ENCODE data around the gene PFKL. TPM values are rescaled to one million over a fixed set of nuclear protein-coding genes. Genes with fewer than 3 reads are reported as not detected.

Gene PFKL
- polyA plus RNA-seq, 3 donors = 50.2 to 134 (median 87.7) TPM

DNA sequence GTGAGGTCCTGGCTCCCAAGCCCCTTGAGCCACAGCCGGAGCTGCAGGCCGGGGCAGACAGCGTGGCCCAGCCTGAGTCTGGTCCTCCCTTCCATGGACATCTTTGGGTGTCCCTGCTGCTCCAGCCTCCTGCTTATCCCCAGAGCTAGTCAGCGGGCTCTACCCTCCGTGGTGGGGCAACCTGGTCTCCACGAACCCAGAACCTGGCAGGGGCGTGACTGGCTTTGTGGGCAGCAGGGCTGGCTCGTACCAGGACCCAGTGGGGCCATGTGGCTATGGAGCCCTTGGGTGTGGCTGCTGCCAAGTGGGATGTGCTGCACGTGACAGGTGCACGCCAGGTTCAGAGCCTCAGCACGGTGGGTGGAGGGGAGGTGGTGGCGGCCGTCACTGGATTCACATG lies 21.0 kb downstream of the PFKL start:
- 92 to 96% (median 94%) methylated on average over 13 of the region's 13 CpGs for WGBS, 3 donors

DNA sequence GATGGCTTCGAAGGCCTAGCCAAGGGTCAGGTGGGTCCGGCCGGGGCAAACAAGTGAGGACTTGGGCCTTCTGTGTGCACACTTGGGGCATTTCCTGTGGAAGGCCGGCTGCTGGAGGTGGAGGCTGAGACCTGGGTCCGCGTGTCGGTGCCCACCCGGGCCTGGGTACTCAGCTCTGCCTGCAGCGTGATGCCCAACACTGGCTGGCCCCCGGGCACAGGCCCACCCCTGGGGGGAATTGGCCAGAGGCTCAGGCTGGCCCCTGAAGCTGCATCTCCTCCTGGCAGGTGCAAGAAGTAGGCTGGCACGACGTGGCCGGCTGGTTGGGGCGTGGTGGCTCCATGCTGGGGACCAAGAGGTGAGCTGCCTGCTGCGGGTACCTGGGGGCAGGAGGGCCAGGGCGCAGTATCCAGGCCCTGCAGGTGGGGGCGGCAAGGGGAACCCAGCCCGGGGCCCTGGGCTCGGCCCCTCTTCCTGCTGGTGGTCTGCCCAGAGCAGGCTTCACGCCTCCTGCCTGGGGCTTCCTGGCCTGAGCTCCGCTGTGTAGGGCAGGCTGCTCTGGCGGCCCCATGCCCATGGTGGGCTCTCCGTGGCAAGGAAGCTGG lies 22.1 kb downstream of the PFKL start:
- WGBS, 3 donors = 92 to 94% (median 93%) methylated on average over 21 to 23 of the region's 23 CpGs
- no peak overlapping the region for H3K27ac ChIP-seq (ENCODE audit: low read depth, low read length)

More for the DNA sequence above, 21.0 kb downstream of the PFKL start:
- H3K27ac ChIP-seq (ENCODE audit: low read depth, low read length) = no peak overlapping the region

DNA sequence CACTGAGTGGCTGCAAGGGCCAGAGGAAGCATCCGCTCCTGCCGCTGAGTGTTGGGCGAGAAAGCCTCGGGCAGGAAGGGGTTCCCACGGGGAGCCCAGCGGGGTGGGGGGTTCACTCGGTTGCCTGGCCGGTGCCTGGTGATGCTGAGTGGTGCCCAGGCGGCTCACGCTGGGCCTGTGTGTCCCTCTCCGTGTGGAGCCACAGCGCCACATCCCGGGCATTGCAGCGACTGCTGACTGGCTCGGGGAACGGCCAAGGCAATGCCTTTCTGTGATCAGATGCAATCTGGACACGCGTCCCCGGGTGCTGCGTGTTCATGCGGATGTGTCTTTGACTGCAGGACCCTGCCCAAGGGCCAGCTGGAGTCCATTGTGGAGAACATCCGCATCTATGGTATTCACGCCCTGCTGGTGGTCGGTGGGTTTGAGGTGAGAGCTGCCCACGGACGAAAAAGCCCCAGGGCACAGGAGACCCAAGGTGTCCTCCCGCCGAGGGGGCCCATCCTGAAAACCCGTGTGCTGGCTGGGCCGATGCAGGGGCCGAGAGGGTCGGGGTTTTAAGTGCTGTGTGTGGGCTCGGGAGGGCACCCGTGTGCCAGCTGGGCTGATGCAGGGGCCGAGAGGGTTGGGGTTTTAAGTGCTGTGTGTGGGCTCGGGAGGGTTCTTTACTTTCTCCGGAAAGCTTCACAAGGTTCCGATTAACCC lies 22.9 kb downstream of the PFKL start:
- 92 to 94% (median 92%) methylated on average over 37 to 38 of the region's 38 CpGs for WGBS, 3 donors
- H3K27ac ChIP-seq (ENCODE audit: low read depth, low read length) = no peak overlapping the region

DNA sequence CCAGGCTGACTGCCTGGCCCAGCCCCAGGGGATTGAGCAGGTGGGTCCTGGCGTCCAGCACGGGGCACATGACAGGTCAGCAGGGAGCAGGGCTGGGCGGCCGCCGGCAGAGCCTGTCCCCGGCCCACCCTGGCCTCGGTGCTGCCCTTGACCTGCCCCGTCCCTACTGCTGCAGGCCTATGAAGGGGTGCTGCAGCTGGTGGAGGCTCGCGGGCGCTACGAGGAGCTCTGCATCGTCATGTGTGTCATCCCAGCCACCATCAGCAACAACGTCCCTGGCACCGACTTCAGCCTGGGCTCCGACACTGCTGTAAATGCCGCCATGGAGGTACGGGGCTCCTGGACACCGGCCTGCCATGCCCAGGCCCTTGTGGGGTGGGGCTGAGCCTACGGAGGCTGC lies 23.7 kb downstream of the PFKL start:
- H3K27ac ChIP-seq (ENCODE audit: low read depth, low read length) = no peak overlapping the region
- 89 to 92% (median 91%) methylated on average over 20 of the region's 20 CpGs for WGBS, 3 donors

DNA sequence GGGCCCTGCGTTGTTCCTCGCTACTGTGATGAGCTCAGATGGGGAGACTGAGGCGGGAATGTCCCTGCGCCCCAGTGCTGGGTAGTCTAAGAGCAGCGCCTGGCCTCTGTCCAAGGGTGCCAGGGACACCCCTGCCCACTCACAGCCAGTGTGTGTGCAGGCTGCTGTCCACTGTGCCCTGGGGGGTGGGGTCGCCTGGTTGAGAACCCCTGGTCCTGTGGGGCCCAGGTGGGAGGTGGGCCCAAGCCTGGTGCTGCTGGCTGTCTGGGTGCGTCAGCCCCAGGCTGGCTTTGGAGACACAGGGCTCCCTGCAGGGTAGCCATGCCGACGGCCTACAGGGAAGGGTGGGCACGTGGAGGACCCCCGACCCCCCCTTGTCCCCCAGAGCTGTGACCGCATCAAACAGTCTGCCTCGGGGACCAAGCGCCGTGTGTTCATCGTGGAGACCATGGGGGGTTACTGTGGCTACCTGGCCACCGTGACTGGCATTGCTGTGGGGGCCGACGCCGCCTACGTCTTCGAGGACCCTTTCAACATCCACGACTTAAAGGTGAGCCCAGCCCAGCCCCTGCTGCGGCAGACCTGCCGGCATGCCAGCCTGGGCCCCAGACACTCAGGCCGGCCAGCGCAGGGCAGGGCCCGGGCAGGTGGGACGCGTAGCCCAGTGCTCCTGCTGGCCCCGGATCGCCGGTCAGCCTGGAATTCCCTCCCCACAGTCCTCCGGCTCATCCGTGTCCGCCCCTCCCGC lies 24.4 kb downstream of the PFKL start:
- WGBS, 3 donors = 94 to 97% (median 96%) methylated on average over 37 of the region's 37 CpGs
- H3K27ac ChIP-seq (ENCODE audit: low read depth, low read length) = no peak overlapping the region

DNA sequence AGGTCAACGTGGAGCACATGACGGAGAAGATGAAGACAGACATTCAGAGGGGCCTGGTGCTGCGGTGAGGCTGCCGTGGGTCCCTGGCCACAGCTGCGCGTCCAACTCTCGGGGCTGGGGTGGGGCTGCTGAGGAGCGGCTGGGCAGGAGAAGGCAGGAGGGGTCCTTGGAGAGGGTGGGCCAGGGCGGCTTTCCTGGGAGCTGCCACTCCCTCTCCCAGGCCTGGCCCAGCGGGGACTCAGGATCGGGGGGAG lies 24.9 kb downstream of the PFKL start:
- no peak overlapping the region for H3K27ac ChIP-seq (ENCODE audit: low read depth, low read length)
- 92 to 96% (median 92%) methylated on average over 7 to 11 of the region's 11 CpGs for WGBS, 3 donors

DNA sequence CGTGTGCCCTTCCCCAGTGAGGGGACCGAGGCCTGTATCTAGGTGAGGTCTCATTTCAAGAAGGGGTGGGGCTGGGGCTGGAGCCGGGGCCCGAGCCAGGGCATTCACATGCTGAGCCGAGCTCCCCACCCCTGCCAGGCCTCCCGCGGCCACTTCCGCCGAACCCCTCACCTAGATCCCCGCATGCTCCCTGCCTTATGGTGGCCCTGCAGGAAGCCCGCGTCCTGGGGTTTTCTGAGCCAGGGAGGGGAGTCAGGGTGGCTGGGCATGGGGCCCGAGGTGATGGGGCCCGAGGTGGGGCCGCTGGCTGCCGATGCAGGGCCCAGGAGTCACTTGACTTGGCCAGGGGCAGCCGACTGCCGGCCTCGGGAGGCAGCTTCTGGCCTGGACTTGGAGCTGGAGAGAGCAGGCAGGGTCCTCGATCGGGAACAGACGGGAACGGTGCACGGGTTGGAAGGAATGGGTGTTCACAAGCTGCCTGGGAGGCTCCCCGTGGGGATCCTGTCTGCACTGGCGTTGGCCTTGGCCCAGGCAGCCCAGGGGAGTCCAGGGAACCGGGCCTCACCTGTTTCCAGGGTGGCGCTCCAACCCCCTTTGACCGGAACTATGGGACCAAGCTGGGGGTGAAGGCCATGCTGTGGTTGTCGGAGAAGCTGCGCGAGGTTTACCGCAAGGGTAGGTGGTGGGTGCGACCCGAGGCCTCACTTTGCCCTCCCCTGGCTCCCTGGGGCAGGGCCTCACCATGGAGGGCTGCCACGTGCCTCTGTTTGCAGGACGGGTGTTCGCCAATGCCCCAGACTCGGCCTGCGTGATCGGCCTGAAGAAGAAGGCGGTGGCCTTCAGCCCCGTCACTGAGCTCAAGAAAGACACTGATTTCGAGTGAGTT lies 25.8 kb downstream of the PFKL start:
- H3K27ac ChIP-seq (ENCODE audit: low read depth, low read length) = no peak overlapping the region
- WGBS, 3 donors = 86 to 89% (median 88%) methylated on average over 41 to 44 of the region's 44 CpGs

DNA sequence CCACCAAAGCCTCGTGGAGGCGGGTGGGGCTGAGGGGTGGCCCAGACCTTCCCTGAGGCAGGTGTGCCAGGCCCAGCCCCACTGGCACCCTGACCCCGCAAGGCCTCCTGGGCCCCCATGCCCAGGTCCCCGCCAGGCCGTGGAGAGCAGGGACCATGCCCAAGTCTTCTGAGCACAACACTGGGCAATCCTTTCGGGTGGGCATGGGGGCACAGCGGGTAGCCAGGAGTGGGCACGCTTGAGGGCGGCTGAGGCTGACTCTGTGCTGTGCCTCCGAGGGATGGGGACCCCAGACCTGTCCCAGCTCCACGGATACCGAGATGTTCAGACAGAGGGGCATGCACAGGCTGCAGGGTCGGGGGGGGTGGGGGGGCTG lies 26.4 kb downstream of the PFKL start:
- WGBS, 3 donors = 86 to 96% (median 92%) methylated on average over 13 of the region's 13 CpGs
- H3K27ac ChIP-seq (ENCODE audit: low read depth, low read length) = no peak overlapping the region

DNA sequence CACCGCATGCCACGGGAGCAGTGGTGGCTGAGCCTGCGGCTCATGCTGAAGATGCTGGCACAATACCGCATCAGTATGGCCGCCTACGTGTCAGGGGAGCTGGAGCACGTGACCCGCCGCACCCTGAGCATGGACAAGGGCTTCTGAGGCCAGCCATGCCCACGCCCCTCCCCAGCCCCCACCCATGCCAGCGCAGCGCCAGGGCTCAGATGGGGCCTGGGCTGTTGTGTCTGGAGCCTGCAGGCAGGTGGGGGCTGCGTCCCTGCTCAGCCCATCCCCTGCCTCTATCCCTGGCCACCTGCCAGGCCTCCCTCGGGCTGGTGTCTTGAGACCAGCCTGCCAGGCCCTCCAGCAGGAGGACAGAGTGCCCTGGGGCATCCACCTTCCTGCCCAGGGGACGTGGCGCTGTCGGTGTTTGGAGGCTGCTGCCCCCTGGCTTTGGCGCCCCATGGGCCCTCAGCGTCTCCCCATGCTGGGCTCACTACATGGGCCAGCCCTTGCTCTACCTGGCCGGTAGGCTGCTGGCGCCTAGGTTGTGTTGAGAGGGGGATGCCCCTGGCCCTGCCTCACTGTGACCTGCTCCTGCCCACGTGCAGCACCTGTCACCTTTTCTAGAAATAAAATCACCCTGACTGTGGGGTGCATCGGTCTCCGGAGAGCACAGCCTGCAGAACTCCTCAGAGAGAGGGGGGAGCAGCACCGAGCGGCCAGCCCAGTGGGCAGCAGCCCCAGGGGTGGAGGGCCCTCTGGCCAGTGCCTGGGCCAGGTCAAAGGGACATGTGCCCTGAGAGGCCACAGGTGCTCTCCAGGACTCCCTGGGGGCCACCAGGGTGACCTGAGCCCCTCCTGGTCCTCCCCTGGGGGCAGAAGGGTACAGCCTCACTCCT lies 27.1 kb downstream of the PFKL start:
- no peak overlapping the region for H3K27ac ChIP-seq (ENCODE audit: low read depth, low read length)
- 86 to 91% (median 90%) methylated on average over 25 to 26 of the region's 26 CpGs for WGBS, 3 donors

DNA sequence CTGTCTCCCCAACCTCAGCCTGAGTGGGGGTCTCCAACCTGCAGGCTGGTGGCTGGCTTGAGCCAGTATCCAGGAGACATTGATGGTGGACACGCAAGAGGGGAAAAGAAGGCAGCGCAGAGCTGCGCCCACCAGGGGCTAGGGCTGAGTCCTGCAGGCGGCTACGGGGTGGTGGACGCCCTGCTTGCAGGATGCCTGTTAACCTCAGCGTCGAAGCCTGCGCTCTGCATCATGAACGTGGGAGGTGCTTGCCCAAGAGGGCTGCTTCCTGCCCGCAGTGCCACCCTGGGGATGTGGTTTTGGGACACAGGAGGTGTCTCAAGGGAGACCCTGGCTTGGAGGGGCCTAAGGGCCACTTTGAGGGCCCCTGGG lies 27.7 kb downstream of the PFKL start:
- WGBS, 3 donors = 63 to 94% (median 84%) methylated on average over 11 of the region's 11 CpGs
- H3K27ac ChIP-seq (ENCODE audit: low read depth, low read length) = no peak overlapping the region

DNA sequence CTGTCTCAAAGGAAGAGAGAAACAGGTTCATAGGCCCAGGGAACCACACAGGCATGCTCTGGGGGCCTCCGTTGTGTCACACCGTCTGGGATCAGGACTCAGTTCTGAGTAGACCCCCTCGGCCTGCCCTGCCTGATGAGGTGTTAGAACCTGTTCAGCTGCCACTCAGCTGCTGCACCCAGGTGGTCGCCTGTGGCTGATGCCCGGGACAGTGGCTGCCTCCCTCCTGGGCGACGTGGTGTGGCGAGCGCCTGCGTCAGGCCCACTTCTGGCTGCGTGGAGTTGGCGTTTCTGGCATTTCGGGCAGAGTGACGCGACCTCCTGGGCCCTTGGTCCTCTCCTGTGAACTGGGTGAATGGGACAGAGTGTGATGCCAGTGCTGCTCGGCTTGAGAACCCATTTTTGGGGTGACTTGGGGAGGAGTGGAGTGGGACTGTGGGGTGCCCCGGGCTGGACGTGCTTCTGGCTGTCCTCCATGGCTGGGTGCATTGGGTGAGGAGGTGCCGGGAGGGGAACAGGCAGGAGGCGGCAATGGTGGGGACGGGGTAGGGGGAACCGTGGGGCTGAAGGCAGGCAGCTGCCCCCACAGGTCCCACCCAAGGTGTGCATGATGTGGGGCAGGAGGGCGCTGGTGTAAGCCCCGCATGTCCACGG lies 28.5 kb downstream of the PFKL start:
- no peak overlapping the region for H3K27ac ChIP-seq (ENCODE audit: low read depth, low read length)
- WGBS, 3 donors = 84 to 87% (median 86%) methylated on average over 25 of the region's 25 CpGs

DNA sequence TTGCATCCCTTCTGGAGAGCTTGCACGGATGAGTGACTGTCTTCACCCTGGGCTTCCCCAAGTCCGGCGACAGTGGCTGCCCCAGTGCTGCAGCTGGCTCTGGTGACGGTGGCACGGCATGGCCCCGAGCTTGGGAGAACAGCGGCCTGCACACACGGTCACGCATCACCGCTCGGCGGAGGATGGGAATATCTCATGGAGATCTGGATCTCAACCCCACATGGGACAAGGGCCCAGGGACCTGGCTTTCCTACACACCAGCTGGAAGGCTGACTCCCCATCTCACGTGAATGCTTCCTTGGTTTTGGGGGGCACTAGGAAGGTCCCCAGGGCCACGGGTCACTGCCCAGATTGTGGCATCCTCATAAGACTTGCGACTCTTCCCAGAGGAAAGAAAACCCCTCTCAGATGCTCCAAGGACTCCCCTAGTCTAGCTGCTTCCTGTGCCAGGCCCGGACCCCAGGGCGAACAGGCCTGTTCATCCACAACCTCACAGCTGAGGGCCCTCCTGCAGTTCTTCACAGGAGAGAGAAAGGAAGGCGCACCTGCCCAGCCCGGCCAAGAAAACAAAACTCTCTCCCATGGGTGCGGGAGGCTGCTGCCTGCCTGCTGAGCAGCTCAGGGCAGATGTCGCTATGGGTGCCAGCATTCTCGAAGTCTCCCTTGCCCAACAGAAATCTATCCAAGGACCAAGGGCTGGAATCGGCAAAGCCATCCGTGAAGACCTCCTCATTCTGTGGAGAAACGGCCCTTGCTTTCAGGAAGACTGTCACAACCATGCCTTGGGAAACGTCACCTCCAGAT lies 29.4 kb downstream of the PFKL start:
- no peak overlapping the region for H3K27ac ChIP-seq (ENCODE audit: low read depth, low read length)
- 74 to 83% (median 80%) methylated on average over 26 of the region's 26 CpGs for WGBS, 3 donors

DNA sequence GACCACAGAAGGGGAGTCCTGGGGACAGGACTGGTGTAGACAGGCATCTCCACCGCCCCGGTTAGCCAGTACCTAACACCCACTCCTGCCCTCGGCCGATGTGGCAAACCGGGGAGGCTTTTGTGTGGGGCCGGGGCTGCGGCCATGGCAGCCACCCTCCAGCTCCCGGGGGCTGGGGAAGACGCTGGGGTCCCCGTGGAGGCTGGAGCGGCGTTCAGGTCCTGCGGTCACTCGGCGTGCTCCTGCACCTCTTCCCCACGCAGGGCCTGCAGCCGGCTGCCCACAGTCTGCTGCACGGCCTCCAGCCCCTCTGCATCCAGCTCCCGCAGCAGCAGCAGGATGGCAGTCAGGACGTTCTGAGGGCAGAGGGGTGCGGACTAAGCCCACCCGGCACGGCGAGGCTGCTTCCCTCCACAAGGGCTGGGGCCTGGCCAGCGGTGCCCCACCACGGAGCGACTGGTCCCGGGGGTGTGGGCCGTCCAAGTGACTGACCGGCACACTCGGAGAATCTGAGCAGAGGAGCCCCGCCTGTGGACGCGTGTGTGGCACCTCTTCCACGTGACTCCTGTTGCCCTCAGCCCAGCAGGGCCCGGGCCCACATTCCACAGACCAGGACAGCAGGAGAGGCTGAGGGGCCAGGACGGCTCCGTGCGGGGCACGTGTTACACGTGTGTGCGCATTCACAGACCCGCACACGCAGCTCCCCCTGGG lies 30.3 kb downstream of the PFKL start:
- WGBS, 3 donors = 89 to 92% (median 92%) methylated on average over 40 to 44 of the region's 44 CpGs
- no peak overlapping the region for H3K27ac ChIP-seq (ENCODE audit: low read depth, low read length)

DNA sequence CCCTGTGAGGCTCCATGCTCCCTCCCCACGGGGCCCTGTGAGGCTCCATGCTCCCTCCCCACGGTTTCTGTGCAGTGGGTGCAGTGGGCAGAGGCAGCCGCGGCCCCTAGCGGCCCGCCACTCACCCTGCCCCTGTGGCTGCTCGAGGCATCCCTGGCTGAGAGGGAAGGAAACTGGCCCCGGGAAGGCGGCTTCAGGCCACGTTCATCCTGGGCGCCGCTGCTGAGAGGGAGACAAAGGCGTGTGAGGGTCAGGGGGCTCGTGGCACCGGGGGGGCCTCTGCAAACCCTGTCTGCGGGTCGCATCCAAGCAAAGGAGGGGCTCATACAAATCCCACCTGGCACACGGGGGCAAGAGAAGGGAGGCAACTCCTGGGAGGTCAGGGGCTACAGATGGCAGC lies 30.8 kb downstream of the PFKL start:
- WGBS, 3 donors = 78 to 89% (median 82%) methylated on average over 18 of the region's 18 CpGs
- H3K27ac ChIP-seq (ENCODE audit: low read depth, low read length) = no peak overlapping the region

DNA sequence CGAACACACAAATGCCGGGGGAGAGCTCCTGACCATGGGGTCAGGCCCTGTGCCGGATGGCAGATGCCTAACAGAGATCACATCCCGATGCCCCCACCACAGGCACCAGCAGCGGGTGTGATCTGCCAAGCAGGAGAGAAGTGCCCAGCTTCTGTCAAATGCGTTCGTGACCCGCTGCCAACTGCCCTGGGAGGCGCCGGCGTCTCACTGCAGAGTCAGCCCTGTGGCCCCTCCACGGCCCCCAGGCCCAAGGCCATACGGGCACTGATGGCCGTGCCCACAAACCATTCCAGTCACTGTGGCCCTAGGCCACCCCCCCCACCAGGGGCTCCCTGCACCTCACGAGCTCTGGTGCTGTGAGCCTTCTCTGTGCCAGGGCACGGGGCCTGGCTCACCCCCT lies 31.4 kb downstream of the PFKL start:
- 84 to 87% (median 84%) methylated on average over 16 of the region's 16 CpGs for WGBS, 3 donors
- no peak overlapping the region for H3K27ac ChIP-seq (ENCODE audit: low read depth, low read length)

DNA sequence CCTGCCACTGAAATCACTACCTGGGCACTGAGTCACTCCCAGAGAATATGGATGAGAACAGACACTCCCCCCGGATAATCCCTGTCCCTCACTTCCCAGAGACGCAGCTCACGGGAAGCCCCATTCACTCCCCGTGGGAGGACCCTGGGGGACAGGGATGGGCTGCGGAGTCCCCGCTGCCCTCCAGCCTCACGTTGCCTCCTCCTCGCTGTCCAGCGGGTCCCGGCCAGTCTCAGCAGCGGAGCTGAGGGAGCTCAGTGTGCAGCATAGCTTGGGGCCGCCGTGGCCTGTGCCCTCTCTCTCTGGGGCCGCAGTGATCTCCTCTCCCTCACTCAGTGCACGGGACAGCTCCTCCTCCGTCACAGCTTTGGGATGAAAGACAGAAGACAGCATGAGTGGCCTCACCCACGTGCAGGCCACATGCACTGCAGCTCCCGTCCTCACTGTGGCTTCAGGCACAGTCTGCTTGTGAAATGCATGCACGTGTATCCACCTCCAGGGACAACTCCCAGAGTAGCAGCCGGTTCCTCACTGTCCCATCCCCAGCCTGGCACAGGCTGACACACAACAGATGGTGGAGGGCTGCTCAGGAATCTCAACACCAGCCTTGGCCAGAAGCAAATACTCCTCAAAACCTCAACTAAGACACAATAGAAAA lies 31.9 kb downstream of the PFKL start:
- 77 to 82% (median 79%) methylated on average over 18 to 20 of the region's 20 CpGs for WGBS, 3 donors
- H3K27ac ChIP-seq (ENCODE audit: low read depth, low read length) = no peak overlapping the region

Data from adipose tissue (tissue), 3 donors.